ENCODE measurements around the gene MID1. TPM values are rescaled to one million over a fixed set of nuclear protein-coding genes. Genes with fewer than 3 reads are reported as not detected.

MID1 gene
- total RNA-seq, 1 donor from 2014 or later: 10.2 TPM

- Mint-ChIP-seq H3K27ac (ENCODE audit: unreplicated experiment) (no peak overlapping the region), H3K4me3 (ENCODE audit: unreplicated experiment) (no peak overlapping the region)
These were observed 149.0 kb downstream of the MID1 start for GRCh38 chrX:10471418-10471817.

GRCh38 chrX:10470009-10470408, 150.4 kb downstream of the MID1 start:
- DNase-seq (ENCODE audit: extremely low spot score, unreplicated experiment): no peak
- peaks cover 46% of the 10 kb centered on the region for H3K4me1 Mint-ChIP-seq (ENCODE audit: unreplicated experiment)
- H3K4me3 Mint-ChIP-seq (ENCODE audit: unreplicated experiment): no peak overlapping the region
- peaks cover 6% of the 10 kb centered on the region for H3K36me3 Mint-ChIP-seq (ENCODE audit: unreplicated experiment)
- H3K9me3 Mint-ChIP-seq (ENCODE audit: unreplicated experiment): peaks cover 26% of the 10 kb centered on the region
- no peak overlapping the region for H3K27ac Mint-ChIP-seq (ENCODE audit: unreplicated experiment)
- H3K27me3 Mint-ChIP-seq (ENCODE audit: unreplicated experiment): no peaks in the 10 kb centered on the region
- no peak for TF ChIP-seq CTCF (IDR thresholded peaks at IDR 0.05)

More at GRCh38 chrX:10471418-10471817, 149.0 kb downstream of the MID1 start:
- TF ChIP-seq CTCF (IDR thresholded peaks at IDR 0.05): no peak
- DNase-seq (ENCODE audit: extremely low spot score, unreplicated experiment): no peak
- H3K9me3 Mint-ChIP-seq (ENCODE audit: unreplicated experiment): peaks cover 24% of the 10 kb centered on the region
- H3K4me1 Mint-ChIP-seq (ENCODE audit: unreplicated experiment): peaks cover 50% of the 10 kb centered on the region
- H3K36me3 Mint-ChIP-seq (ENCODE audit: unreplicated experiment): peaks cover 3% of the 10 kb centered on the region
- no peaks in the 10 kb centered on the region for H3K27me3 Mint-ChIP-seq (ENCODE audit: unreplicated experiment)

- Mint-ChIP-seq H3K4me3 (ENCODE audit: unreplicated experiment) (no peak overlapping the region), H3K4me1 (ENCODE audit: unreplicated experiment) (peaks cover 33% of the 10 kb centered on the region), H3K27me3 (ENCODE audit: unreplicated experiment) (no peaks in the 10 kb centered on the region), H3K9me3 (ENCODE audit: unreplicated experiment) (peaks cover 23% of the 10 kb centered on the region), H3K36me3 (ENCODE audit: unreplicated experiment) (peaks cover 3% of the 10 kb centered on the region), H3K27ac (ENCODE audit: unreplicated experiment) (peak overlapping the region; percentile 49)
- TF ChIP-seq CTCF (IDR thresholded peaks at IDR 0.05): no peak
- DNase-seq (ENCODE audit: extremely low spot score, unreplicated experiment): no peak
These were observed 152.6 kb downstream of the MID1 start for GRCh38 chrX:10467793-10468192.

GRCh38 chrX:10465254-10465653, 155.1 kb downstream of the MID1 start:
- no peak for DNase-seq (ENCODE audit: extremely low spot score, unreplicated experiment)
- peaks cover 26% of the 10 kb centered on the region for H3K4me1 Mint-ChIP-seq (ENCODE audit: unreplicated experiment)
- H3K36me3 Mint-ChIP-seq (ENCODE audit: unreplicated experiment): peaks cover 3% of the 10 kb centered on the region
- H3K4me3 Mint-ChIP-seq (ENCODE audit: unreplicated experiment): no peak overlapping the region
- H3K27ac Mint-ChIP-seq (ENCODE audit: unreplicated experiment): no peak overlapping the region
- H3K9me3 Mint-ChIP-seq (ENCODE audit: unreplicated experiment): peaks cover 14% of the 10 kb centered on the region
- TF ChIP-seq CTCF (IDR thresholded peaks at IDR 0.05): no peak
- H3K27me3 Mint-ChIP-seq (ENCODE audit: unreplicated experiment): no peaks in the 10 kb centered on the region

DNA sequence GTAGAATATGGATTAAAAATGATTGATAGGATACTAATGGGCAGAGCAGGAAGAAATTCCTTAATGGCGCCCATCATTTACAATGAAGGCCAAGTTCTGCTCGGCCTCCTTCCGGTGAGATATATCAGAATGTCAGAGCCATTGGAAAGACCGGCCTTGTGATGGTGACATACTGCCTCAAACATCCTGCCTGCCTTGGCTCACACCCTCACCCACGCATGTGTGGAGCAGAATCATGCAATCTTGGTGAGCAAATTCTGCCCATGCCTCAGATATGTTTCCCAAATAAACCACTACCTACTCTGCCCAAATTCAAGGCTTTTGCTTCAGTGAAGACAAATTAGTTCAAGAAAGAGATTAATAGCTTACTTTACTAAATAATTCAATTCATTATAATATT, 163.3 kb downstream of the MID1 start:
- H3K27ac Mint-ChIP-seq (ENCODE audit: unreplicated experiment): no peak overlapping the region
- no peaks in the 10 kb centered on the region for H3K4me1 Mint-ChIP-seq (ENCODE audit: unreplicated experiment)
- no peak for DNase-seq (ENCODE audit: extremely low spot score, unreplicated experiment)
- H3K4me3 Mint-ChIP-seq (ENCODE audit: unreplicated experiment): no peak overlapping the region
- no peaks in the 10 kb centered on the region for H3K27me3 Mint-ChIP-seq (ENCODE audit: unreplicated experiment)
- peaks cover 11% of the 10 kb centered on the region for H3K9me3 Mint-ChIP-seq (ENCODE audit: unreplicated experiment)
- no peak for TF ChIP-seq CTCF (IDR thresholded peaks at IDR 0.05)
- peaks cover 5% of the 10 kb centered on the region for H3K36me3 Mint-ChIP-seq (ENCODE audit: unreplicated experiment)
